COLO829 (cell line): ENCODE results near the gene DDIT4.
A peak's percentile ranks its signal among the peaks of the same experiment; 100 is the strongest.
"Not testable (repeated sequence)": the region's sequence is repeated elsewhere in the genome, so short reads cannot be mapped to it uniquely, and the experiment has no call there.

ENCODE experiments used
- DNase-seq: peaks from one replicate; pipeline ENCODE4 v3.0.0; 2012; ENCODE audit warnings: low spot score

DDIT4 gene

GRCh38 chr10:72296829-72297280, 23.1 kb downstream of the DDIT4 start:
- DNase-seq, result not testable (repeated sequence)

GRCh38 chr10:72297281-72297804, 23.6 kb downstream of the DDIT4 start:
- DNase-seq, result no peak

GRCh38 chr10:72297805-72298591, 24.3 kb downstream of the DDIT4 start:
- peak; percentile 71 for DNase-seq

GRCh38 chr10:72298592-72299519, 25.1 kb downstream of the DDIT4 start:
- DNase-seq, result no peak

- no peak for DNase-seq
Observed at GRCh38 chr10:72303424-72304128, 29.9 kb downstream of the DDIT4 start.

GRCh38 chr10:72306215-72306760, 32.6 kb downstream of the DDIT4 start:
- DNase-seq, result no peak

GRCh38 chr10:72307711-72308110, 34.0 kb downstream of the DDIT4 start:
- DNase-seq, result not testable (repeated sequence)

GRCh38 chr10:72308320-72308987, 34.7 kb downstream of the DDIT4 start:
- peak; percentile 38 for DNase-seq

GRCh38 chr10:72309290-72310240, 35.8 kb downstream of the DDIT4 start:
- no peak for DNase-seq

- no peak for DNase-seq
Observed at GRCh38 chr10:72310241-72310633, 36.5 kb downstream of the DDIT4 start.

GRCh38 chr10:72310636-72311035, 36.9 kb downstream of the DDIT4 start:
- no peak for DNase-seq

- no peak for DNase-seq
Observed at GRCh38 chr10:72311667-72312066, 37.9 kb downstream of the DDIT4 start.

- DNase-seq, result no peak
Observed at GRCh38 chr10:72312865-72313391, 39.2 kb downstream of the DDIT4 start.

GRCh38 chr10:72314263-72314662, 40.5 kb downstream of the DDIT4 start:
- no peak for DNase-seq

- DNase-seq, result no peak
Observed at GRCh38 chr10:72315054-72315453, 41.3 kb downstream of the DDIT4 start.

GRCh38 chr10:72315611-72316385, 42.1 kb downstream of the DDIT4 start:
- no peak for DNase-seq

GRCh38 chr10:72316386-72316700, 42.6 kb downstream of the DDIT4 start:
- no peak for DNase-seq

- no peak for DNase-seq
Observed at GRCh38 chr10:72316748-72317435, 43.2 kb downstream of the DDIT4 start.
